NCI-H345 treated with DMSO at 0.1 percent for 48 hours (cell line): ENCODE results near the gene DPYD.

Source experiments
- DNase-seq: peaks from one replicate; lab custom pipeline; 2025; ENCODE audit not compliant: unreplicated experiment; lab: John Stamatoyannopoulos, UW

The DPYD gene

GRCh38 chr1:97551113-97551512 is 369.7 kb downstream of the DPYD start:
- no peak for DNase-seq

GRCh38 chr1:97545446-97545845 is 375.4 kb downstream of the DPYD start:
- DNase-seq, result no peak

GRCh38 chr1:97540346-97540888 is 380.4 kb downstream of the DPYD start:
- DNase-seq, result no peak

GRCh38 chr1:97538113-97538512 is 382.7 kb downstream of the DPYD start:
- DNase-seq, result no peak

GRCh38 chr1:97533358-97533757 is 387.5 kb downstream of the DPYD start:
- no peak for DNase-seq

DNA sequence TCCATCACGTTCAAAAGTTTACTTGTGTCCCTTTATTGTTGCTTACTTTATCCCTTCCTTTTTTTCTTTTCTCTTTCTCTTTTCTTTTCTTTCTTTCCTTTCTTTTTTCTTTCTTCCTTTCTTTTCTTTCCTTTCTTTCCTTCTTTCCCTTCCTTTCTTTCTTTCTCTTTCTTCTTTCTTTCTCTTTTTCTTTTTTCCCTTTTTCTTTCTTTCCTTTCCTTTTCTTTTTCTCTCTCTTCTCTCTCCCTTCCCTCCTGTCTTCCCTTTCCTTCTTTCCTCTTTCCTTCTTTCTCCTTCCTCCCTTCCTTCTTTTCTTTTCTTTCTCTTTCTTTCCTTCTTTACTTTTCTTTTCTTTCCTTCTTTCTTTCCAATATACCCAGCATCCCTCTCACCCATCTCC is 391.2 kb downstream of the DPYD start:
- DNase-seq, result no peak

DNA sequence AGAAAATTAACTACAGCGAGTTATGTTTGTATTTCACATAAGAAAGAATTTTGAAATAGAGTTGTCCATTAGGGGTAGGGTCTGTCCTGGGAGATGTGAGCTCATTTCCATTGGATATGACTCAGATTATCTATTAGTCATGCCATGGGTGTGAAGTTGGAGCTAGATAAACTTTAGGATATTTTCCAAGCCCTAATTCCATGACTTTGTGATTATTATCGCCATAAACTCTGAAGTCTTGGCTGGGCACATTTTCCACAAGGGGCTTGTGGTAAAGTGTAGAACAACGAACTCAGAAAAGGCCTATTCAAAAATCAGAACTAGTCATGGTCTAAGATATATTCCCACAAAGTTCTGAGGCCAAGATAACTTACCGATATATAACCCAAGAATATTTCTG is 396.6 kb downstream of the DPYD start:
- DNase-seq, result no peak

GRCh38 chr1:97516588-97516987 is 404.2 kb downstream of the DPYD start:
- no peak for DNase-seq

DNA sequence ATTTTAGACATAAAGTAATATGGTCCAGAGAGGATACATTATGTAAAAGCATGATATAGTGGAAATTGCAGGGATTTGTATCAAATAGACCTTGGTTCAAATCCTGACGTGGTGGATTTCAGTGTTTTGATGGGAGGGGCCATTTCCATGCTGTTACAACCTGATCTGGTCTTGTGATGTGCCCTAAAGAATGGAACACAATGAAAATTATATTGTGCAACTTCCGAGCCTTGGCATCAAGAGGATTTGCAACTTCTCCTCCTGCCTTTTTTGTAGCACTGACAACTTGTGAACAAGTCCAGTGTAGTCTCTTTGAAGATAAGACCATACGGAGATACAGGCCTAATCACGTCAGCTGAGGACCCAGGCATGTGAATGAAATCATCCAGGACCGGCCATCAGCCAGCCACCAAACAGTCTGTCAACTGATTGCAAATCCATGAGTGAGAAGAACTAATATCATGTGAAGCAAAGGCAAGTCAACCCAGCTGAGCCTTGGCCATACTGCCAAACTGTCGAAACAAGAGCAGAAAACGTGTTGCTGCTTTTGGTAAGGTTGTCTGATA is 412.1 kb downstream of the DPYD start:
- no peak for DNase-seq

- DNase-seq, result no peak
Observed at GRCh38 chr1:97507863-97508262, 413.0 kb downstream of the DPYD start.

GRCh38 chr1:97506368-97506767 is 414.5 kb downstream of the DPYD start:
- no peak for DNase-seq

- DNase-seq, result no peak
Observed at GRCh38 chr1:97505816-97506215, 415.0 kb downstream of the DPYD start.

DNA sequence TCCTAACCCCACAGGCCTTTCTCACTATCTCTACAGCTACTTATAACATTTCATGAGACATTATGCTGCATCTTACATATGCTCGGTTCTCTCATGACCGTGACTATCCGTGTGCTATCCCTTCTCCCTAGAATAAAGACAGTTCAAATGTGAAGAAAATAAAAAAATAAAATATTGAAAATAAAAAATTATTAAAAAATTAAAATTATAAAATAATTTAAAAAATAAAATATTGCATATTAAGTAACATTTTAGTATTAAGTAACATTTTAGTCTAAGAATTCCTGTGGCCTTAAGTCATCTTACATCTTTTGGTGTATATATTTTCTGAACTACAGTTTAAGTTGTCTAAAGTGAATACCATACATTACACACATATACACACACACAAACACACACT is 415.5 kb downstream of the DPYD start:
- DNase-seq, result no peak

GRCh38 chr1:97502360-97502759 is 418.5 kb downstream of the DPYD start:
- DNase-seq, result no peak

GRCh38 chr1:97501628-97502027 is 419.2 kb downstream of the DPYD start:
- DNase-seq, result no peak

GRCh38 chr1:97500760-97501159 is 420.1 kb downstream of the DPYD start:
- DNase-seq, result no peak

- DNase-seq, result no peak
Observed at GRCh38 chr1:97499667-97500066, 421.2 kb downstream of the DPYD start.

- DNase-seq, result no peak
Observed at GRCh38 chr1:97489834-97490233, 431.0 kb downstream of the DPYD start.

GRCh38 chr1:97488530-97488929 is 432.3 kb downstream of the DPYD start:
- DNase-seq, result no peak

- no peak for DNase-seq
Observed at GRCh38 chr1:97482022-97482421, 438.8 kb downstream of the DPYD start.

DNA sequence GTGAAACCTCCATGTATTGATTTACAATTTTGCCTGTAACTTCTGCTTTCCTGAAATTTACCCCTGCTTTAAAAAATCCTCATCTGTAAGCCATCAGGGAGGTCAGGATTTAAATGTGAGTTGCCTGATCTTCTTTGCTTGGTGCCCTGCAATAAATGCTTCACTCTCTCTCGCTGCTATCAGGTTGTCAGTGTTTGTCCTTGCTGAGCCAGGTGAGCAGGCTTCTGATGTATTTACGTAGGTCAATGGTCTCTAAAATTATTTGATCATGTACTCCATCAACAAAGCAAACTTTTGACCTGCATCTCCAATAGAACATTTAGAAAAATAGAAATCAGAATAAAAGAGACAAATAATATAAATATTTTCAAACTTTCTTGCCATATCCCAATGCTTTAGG is 453.4 kb downstream of the DPYD start:
- no peak for DNase-seq

GRCh38 chr1:97464305-97464704 is 456.5 kb downstream of the DPYD start:
- no peak for DNase-seq

DNA sequence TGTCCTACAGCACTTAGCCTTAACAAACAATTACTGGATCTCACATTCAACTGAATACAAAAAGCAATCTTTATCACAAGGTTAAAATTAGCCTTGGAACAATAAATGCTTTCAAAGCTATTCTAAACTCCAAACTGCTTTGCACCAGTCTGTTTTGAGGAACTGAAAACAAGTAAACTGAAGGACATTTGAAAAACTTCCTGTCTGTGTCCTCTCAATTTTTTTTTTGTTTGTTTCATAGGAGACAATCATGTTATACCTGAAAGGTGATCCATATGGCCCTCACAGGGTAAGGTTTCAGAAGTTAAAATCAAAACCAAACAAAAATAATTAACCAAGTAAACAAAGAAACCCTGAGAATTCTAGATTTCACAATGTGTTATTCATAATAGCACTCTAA is 459.1 kb downstream of the DPYD start:
- DNase-seq, result no peak
